ENCODE measurements around the gene FBRS.

- no peak for TF ChIP-seq CTCF (IDR thresholded peaks at IDR 0.05; ENCODE audit: insufficient read depth, low read depth, low read length)
- no peak for TF ChIP-seq EZH2 (IDR thresholded peaks at IDR 0.05; ENCODE audit: insufficient read depth, low read length)
These were observed 35.7 kb upstream of the FBRS start for GRCh38 chr16:30622455-30623032.

Measured in astrocyte (in vitro differentiated cells and primary cell).